ENCODE measurements around the gene NCR1. TPM values are rescaled to one million over a fixed set of nuclear protein-coding genes. Genes with fewer than 3 reads are reported as not detected.

Gene NCR1, protein sequence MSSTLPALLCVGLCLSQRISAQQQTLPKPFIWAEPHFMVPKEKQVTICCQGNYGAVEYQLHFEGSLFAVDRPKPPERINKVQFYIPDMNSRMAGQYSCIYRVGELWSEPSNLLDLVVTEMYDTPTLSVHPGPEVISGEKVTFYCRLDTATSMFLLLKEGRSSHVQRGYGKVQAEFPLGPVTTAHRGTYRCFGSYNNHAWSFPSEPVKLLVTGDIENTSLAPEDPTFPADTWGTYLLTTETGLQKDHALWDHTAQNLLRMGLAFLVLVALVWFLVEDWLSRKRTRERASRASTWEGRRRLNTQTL
- polyA plus RNA-seq (2012; ENCODE audit: insufficient read length, low read depth) = not detected

- TF ChIP-seq, protein P1, sequence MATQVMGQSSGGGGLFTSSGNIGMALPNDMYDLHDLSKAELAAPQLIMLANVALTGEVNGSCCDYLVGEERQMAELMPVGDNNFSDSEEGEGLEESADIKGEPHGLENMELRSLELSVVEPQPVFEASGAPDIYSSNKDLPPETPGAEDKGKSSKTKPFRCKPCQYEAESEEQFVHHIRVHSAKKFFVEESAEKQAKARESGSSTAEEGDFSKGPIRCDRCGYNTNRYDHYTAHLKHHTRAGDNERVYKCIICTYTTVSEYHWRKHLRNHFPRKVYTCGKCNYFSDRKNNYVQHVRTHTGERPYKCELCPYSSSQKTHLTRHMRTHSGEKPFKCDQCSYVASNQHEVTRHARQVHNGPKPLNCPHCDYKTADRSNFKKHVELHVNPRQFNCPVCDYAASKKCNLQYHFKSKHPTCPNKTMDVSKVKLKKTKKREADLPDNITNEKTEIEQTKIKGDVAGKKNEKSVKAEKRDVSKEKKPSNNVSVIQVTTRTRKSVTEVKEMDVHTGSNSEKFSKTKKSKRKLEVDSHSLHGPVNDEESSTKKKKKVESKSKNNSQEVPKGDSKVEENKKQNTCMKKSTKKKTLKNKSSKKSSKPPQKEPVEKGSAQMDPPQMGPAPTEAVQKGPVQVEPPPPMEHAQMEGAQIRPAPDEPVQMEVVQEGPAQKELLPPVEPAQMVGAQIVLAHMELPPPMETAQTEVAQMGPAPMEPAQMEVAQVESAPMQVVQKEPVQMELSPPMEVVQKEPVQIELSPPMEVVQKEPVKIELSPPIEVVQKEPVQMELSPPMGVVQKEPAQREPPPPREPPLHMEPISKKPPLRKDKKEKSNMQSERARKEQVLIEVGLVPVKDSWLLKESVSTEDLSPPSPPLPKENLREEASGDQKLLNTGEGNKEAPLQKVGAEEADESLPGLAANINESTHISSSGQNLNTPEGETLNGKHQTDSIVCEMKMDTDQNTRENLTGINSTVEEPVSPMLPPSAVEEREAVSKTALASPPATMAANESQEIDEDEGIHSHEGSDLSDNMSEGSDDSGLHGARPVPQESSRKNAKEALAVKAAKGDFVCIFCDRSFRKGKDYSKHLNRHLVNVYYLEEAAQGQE (IDR thresholded peaks at IDR 0.05; ENCODE audit: insufficient read depth in 1 of 2, low read depth in 2 of 2, low read length in 2 of 2) = no peak
- TF ChIP-seq FOXP2 (optimal IDR thresholded peaks at IDR 0.05; ENCODE audit: borderline replicate concordance, extremely low read depth, extremely low read length, insufficient read depth) (no peak), POLR2AphosphoS5 (IDR thresholded peaks at IDR 0.05; ENCODE audit: low read depth, low read length) (no peak), SIN3A (IDR thresholded peaks at IDR 0.05; ENCODE audit: borderline replicate concordance, insufficient read depth, low read length) (no peak), TAF1 (IDR thresholded peaks at IDR 0.05; ENCODE audit: borderline replicate concordance, insufficient read depth, low read length) (no peak)
Observed at GRCh38 chr19:54905803-54906511, at the start of gene NCR1. Gene NCR1, plus strand, starts transcription at chr19:54906148. Its CDS starts 40 bp downstream, at chr19:54906188.

- TF ChIP-seq SIN3A (IDR thresholded peaks at IDR 0.05; ENCODE audit: borderline replicate concordance, insufficient read depth, low read length) = no peak
- TF ChIP-seq FOXP2 (optimal IDR thresholded peaks at IDR 0.05; ENCODE audit: borderline replicate concordance, extremely low read depth, extremely low read length, insufficient read depth) = no peak
- TF ChIP-seq, protein P1 (IDR thresholded peaks at IDR 0.05; ENCODE audit: insufficient read depth in 1 of 2, low read depth in 2 of 2, low read length in 2 of 2) = no peak
Observed at GRCh38 chr19:54871696-54872095, 34.3 kb upstream of the NCR1 start.

DNA sequence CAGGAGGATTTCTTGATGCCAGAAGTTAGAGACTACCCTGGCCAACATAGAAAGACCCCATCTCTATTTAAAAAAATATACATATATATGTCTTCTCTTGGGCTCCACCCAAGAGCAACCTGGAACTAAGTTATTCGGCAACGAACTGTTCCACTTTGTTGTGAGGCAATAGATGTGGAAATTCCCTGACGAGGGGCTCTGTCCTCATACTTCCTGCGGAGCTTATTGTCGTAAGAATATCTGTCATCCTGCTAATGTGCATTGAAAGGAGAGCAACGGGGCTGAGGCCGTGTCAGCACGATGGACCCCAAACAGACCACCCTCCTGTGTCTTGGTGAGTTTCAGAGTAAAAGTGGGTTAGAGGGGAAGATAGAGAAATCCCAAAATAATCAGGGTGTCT, 32.0 kb upstream of the NCR1 start, which contains the start of gene FCAR:
TSS of gene FCAR (plus strand) at position 246 of the 400 bp plus-strand sequence. CDS start at position 301, 55 bp downstream.
- no peak for TF ChIP-seq FOXP2 (optimal IDR thresholded peaks at IDR 0.05; ENCODE audit: borderline replicate concordance, extremely low read depth, extremely low read length, insufficient read depth)
- TF ChIP-seq, protein P1 (IDR thresholded peaks at IDR 0.05; ENCODE audit: insufficient read depth in 1 of 2, low read depth in 2 of 2, low read length in 2 of 2) = no peak
- TF ChIP-seq TAF1 (IDR thresholded peaks at IDR 0.05; ENCODE audit: borderline replicate concordance, insufficient read depth, low read length) = no peak
- no peak for TF ChIP-seq SIN3A (IDR thresholded peaks at IDR 0.05; ENCODE audit: borderline replicate concordance, insufficient read depth, low read length)
- no peak for TF ChIP-seq POLR2AphosphoS5 (IDR thresholded peaks at IDR 0.05; ENCODE audit: low read depth, low read length)

DNA sequence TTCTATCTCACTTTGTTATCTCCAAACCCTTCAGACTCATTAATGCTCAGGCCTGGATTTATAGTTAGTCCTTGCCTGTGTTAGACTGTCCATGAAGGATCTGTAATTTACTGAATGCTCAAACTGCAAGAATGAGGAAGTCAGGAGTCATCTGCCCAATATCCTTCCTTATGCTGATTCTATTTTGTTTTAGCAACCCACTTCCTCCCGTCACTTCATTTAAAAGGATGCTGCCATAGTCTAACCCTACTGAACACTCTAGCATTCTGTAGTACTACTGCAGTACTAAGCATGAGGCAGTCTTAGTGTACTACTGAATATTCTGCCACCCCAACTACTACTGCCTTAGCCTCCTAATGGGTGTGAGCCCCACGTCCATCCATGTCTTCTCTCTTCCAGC, 30.4 kb upstream of the NCR1 start:
- no peak for TF ChIP-seq POLR2AphosphoS5 (IDR thresholded peaks at IDR 0.05; ENCODE audit: low read depth, low read length)
- TF ChIP-seq, protein P1 (IDR thresholded peaks at IDR 0.05; ENCODE audit: insufficient read depth in 1 of 2, low read depth in 2 of 2, low read length in 2 of 2) = no peak
- TF ChIP-seq FOXP2 (optimal IDR thresholded peaks at IDR 0.05; ENCODE audit: borderline replicate concordance, extremely low read depth, extremely low read length, insufficient read depth) = no peak
- TF ChIP-seq SIN3A (IDR thresholded peaks at IDR 0.05; ENCODE audit: borderline replicate concordance, insufficient read depth, low read length) = no peak
- no peak for TF ChIP-seq TAF1 (IDR thresholded peaks at IDR 0.05; ENCODE audit: borderline replicate concordance, insufficient read depth, low read length)
